SIG-M5 treated with dmso at 0.1 percent for 504 hours (cell line): ENCODE results near the gene NDUFAF2.
"Not testable (repeated sequence)": the region's sequence is repeated elsewhere in the genome, so short reads cannot be mapped to it uniquely, and the experiment has no call there.

ENCODE experiments used
- DNase-seq: peaks from one replicate; lab custom pipeline; 2025; ENCODE audit not compliant: unreplicated experiment; lab: John Stamatoyannopoulos, UW

NDUFAF2 gene

DNA sequence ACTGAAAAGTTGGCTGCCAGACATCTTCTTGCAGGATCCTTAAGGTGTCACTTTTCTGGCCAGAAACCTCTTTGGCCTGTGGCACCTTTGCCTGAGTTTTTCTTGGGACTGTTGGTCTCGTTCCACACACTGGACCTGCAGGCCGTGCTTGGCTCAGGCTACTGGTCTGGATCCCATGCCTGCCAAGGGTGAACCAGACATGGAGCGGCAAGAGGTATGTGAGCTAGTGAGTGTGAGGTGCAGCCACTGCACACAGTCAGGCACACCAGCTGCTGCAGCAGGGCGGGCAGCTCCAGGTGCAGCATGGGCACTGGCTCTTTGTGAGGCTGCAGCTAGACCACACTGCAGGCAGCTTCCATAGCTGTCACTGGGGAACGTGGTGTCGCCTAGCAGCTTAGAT, 47.9 kb downstream of the NDUFAF2 start:
- no peak for DNase-seq

DNA sequence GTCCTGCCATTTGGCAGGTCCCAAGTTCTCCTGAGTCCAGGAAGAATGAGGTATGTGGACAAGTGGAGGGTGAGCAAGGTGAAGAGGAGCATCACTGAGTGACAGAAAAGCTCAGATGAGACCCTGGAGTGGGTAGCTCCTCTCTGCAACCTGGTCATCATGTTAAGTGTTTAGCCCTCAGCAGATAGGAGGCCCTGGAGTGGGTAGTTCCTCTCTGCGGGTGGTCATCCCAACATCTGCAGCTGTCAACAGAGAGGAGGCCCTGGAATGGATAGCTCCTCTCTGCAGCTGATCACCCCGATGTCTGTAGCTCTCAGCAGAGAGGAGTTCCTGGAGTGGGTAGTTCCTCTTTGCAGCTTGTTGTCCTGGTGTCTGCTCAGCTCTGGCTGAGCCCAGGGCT, 48.4 kb downstream of the NDUFAF2 start:
- DNase-seq: no peak

DNA sequence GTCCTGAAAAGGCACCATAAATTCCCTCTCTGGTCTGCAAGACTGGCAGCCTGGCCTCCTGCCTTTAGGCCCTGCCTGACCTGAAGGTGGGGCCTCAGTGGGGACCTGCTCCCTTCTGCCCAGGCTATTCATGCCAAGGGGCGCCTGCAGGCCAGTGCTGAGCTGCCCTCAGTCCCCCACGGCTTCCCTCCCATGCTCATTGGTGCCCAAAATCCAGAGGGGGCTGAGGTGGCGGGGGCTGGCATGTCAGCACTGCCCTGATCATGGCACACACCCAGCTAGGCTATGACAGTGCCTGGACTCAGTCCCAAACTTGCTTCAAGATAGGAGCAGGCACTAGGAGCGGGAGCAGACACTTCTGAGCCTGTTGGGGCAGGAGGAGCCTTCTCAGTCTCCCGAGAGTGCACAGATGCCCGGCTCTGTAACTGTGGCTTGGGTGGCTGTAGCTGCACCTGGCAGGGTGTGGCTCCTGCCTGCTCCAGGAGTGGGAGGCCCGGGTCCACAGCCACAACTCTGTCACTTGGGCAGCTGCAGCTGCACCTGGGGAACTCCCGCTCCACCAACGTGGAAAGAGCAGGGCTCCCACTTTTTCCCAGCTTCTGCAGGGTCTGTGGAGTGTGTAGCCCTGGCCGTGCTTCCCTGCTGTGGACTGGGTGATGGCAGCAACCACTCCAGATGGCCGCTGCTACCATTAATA, 49.0 kb downstream of the NDUFAF2 start:
- no peak for DNase-seq

DNA sequence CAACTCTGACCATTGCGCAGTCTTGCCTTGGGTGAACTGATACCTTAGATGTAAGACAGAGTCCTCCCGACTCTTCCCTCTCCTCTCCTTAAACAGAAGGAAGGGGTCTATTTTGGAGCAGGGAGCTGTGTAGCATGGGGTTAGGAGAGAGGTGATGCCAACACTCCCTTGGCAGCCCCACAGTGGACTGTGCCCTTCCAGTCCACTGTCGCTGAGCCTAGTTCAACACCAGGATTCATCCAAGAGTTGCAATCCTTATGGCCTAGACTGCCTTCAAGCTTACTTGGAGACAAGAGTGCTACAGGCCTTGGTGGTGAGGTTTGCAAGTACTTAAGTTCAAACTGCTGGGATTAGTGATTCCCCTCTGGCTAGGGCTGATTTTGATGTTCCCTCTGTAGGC, 51.4 kb downstream of the NDUFAF2 start:
- DNase-seq: no peak

DNA sequence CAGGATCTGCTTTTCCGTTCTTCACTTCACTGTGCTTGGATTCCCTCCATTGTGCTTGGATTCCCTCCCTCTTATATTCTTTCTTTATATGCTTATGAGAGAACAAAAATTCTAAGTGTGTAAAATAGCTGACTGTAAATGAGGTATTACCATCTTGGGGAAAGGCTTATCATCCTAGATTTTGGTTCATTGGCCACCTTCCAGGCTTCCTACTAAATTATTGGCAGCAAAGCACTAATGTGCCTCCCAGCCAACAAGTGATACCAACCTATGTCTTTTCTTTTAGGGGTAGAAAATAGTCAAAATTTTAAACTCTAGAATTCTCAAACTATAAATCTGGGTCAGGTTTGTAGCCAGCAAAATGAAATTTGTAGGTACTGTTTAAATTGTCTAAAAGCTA, 52.7 kb downstream of the NDUFAF2 start:
- DNase-seq: no peak

DNA sequence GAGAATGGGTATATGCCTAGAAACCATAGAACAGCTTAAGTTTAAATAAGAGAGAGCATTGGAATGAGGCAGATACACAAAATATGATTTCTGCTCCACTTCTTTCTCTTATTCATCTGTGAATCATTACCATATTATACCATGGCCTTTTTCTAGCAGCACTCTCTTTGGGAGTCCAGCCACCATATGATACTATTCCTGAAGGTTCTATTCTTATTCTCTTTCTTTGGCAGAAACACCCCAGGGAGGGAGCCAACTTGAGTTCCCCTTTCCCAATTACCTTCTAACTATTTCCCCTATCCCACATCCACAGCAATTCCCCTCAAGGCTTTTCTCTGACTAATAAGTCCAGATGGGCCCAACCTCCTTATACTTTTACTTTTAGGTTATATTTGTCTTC, 55.9 kb downstream of the NDUFAF2 start:
- no peak for DNase-seq

DNA sequence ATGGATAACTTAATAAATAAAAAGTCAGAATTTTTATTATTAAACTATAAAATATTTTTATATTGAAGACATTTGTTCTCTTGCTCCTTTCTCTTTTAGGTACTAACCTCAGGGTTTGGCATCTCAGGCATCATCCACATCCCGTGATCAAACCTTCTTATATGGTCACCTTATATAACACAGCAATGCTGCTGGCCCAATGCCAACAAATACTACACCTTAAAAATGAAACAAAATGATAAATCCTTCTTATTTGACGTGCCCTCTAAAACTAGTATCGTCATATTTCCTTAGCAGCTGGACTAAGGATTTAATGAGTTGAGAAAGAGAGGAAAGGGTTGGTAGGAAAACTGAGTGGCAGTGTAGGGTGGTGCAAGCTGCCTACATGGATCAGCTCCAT, 56.6 kb downstream of the NDUFAF2 start:
- no peak for DNase-seq

DNA sequence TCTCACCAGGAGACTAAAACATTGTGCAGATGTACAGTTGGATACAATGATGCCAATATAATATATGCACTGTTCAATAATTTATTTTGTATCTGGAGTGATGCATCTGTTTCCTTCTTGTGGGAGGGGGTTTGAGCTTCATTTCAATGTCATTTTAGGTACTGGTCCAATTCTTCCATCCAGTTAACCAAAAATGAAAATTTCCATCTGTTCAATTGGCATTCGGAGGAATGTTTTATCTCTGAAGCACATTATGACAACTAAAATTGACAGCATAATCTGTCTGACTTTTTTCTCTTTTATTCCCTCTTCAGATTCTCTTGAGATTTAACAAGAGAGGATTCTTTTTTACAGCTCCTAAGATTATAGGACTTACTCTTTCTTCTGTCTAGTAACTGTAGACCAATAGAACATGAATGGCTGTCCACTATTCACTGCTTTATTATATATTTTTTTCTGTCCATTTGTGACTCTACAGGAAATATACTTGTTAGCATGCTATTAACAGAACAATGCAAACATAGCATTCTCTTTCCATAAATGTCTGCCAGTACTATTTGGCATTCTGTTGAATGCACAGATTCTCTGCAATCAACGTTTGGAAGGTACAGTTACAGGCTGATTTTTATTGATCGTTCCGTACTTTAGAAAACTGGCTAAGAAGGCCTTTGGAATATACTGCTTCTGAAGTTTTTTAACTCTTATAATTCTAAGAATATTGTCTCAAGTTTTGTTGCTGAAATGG, 57.8 kb downstream of the NDUFAF2 start:
- DNase-seq: no peak

DNA sequence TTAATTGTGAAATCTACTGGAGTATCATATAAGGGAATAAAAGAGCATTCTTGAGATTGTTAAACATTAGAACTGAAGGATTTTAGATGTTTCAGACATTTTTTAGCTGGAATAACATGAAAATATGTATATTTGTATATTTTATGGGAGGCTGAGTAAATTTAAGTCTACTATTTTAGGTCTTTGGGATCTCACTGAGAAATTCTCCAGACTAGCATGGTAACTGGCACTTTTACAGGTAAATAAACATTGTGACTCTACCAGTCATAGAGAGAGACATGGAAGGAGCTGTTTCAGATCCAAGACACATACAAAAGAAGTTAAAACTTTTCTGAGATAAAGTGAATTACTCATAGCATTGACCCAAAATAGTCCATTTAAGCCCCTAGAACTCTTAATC, 59.4 kb downstream of the NDUFAF2 start:
- DNase-seq: no peak

DNA sequence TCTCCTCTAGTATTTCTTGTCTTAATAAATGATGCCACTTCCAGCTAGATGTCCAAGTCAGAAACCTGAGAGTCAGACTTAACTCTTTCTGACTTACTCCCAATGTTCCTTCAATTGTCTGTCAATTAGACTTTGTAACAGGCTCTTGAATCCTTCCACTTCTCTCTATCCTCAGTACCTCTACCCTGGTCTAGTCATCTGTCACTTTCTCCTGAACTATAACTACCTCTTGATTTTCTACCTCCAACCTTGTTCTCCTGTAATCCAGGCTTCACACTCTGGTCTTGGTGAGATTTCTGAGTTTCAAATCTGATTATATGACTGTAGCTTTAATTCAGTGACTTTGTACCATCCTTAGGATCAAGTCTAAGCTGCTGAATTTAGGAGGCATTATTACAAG, 64.9 kb downstream of the NDUFAF2 start:
- no peak for DNase-seq

DNA sequence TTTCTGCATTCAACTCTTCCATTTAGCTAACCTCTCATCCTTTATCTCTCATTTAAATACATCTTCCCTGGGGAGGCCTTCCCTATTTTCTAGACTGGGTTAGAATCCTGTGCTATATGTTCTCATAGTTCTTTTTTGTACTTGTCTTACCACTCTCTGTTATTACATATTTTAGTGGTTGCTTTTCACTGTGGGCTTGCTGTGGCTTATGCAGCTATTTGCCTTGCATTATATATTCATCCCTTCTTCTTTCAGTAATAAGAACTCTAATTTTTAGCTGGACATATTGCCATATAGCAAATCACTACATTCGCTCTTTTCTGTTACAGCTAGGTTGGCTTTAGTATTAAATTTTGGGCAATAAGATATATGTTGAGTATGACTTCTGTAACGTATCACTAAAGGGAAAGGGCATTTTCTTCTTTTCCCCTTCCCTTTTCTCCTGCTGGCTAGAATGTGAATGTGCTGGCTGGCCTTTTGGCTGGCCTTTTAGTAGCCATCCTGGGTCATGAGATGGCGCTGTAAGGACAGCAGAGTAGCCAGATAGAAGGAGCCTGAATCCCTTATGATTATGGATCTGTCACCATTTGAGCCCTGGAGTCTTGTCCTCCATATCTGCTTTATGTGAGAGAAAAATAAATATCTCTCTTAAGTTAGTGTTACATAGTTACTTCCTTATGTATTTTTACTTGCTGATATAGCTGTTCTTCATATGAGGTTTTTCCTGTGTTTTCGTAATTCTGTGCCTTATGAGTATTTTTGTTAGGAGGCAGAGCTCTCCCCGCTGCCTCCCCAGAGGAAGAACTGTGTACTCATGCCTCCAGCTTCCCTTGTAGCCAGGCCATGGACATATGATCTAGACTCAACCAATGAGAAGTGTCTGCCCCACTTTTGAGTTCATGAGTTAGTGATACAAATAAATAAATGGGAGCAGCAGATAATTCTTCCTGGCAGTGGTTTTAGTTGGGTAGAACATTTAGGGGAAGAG, 65.8 kb downstream of the NDUFAF2 start:
- no peak for DNase-seq

DNA sequence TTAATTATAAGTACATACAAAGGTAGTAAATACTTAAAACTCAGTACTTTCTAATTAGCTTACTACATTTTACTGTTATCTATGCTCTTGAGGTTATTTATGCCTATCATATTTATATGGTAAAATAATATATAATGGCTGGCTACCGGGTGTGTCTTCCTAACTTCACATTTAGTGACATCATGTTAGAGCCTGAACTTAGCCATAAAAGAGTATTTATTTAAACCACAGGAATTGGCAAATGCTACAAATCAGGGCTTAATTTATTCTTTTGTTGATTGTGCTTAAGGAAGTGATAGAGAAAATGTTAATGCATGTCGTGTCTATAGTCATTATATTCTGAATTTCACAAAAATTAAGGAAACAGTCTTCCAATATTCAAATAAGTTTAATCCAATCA, 73.1 kb downstream of the NDUFAF2 start:
- DNase-seq: no peak

DNA sequence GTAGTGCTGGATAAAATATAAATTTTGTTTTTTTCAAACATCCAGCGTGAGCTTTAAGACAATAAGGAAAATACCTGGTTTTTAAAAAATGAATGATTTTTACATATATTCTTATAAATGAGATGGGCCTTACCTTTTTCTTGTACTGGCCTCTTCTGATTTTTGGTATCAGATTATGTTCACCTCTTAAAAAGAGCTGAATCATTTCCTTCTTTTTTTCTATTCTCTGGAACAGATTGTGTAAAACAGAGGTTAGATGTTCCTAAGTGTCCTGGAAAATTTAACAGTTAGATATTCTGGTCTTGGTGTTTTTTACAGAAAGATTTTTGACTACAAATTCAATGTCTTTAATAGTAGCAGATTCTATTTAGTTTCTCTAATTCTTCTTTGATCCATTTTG, 74.6 kb downstream of the NDUFAF2 start:
- DNase-seq: no peak

DNA sequence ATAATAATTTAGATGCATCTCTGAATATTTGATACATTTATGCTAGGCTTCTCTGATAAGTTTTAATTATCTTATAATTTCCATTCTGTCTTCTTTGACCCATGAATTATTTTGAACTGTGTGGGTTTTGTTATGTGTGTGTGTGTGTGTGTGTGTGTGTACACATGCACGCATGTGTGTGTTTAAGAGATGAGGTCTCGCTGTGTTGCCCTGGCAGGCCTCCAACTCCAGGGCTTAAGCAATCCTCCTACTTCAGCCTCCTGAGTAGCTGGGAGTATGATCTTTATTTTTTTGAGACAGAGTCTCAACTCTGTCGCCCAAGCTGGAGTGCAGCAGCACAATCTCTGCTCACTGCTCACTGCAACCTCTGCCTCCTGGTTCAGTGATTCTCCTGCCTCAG, 75.4 kb downstream of the NDUFAF2 start:
- no peak for DNase-seq

DNA sequence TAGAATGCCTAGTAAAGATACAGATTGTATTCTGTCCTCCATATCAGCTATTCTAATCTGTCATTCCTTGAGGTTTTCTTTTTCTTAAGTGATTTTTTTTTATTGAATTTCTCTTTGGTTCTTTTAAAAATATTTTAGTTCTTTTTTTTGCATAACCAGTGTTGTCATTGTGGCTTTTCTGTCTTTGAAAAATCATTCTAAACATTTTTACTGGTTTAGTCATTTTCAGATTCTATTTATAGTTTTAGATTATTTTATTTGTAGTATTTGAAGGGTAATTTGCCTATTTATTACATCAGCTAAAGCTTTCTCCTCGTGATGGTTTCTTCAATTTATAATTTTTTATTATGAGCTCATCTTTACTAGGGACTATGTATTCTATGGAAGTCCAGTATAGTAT, 78.1 kb downstream of the NDUFAF2 start:
- DNase-seq: no peak

DNA sequence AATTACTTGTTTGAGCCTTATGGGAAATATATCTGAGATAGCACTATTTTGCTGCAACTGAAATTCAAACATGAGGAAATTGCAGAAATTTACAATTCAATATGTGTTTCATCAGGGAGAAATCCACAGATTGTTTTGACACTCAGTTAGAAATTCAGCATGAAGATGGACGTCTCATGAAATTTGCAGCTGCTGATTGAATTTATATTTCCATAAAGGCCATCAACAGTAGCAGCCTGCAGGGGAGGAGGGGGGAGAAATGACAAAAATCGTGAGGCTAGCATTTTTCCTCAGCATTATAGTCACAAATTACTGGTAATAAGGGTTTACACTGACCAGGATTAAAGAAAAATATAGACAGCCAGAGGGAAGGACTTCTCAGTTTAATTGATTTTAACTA, 81.0 kb downstream of the NDUFAF2 start:
- DNase-seq: no peak

DNA sequence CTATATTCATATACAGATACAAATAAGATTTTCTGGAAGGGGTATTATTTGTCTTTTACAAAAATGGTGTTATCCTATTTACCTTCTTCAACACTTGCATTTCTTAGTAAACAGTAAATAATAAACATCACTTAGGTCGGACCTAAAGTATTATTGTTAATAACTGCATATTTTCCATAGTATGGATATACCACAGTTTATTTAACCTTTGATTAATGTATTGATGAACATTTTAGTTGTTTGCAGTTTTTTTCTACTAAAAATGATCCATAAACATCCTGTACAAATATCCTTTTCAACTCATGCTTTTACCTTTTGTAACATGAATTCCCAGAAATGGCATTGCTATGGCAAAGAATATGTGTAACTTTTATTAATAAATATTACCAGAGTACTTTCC, 83.4 kb downstream of the NDUFAF2 start:
- DNase-seq: no peak

DNA sequence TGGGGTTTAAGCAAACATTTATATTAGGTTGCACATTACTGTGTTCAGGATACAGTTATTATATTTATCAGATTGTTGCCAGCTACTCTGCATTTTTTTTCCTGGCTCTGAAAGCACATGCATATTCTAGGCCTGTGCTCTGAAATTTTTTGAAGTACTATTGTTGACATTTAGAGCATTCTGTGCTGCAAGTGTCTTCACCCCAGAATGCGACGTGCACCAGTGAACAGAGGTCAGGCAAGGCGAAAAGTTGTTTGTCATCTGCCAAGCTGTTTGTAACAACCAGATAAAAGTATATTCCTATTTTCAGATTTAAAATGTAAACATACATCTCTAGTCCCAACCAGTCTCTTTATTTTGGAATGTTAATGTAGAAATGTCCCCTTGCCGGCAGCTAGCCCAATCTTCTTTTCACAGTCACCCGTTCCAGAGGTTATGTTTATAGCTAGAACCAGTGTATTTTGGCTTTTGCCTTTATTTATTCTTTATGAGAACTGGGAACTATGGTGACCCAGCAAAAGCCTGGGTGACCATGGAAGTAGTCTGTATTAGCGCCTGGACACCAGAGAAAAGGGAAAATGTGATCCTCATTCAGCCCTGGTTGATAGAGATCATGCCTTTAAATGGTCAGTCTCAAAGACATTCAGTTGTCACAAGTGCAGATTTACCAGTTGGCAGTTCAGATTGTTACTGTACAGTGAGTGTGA, 84.6 kb downstream of the NDUFAF2 start:
- DNase-seq: no peak

DNA sequence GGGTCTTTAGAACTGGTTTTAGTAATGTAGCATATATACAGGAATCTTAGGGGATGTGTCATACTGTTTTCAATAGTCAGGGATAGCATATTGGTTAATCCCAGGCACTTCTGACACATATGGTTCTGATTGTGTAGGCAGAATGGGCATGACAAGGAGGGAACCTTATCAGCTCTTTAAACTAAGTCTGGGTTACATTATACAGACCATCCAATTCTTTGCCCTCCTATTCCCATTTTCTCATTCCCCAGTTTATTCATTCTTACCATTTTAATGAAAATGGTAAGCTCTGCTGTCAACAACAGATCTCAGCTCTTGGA, 85.1 kb downstream of the NDUFAF2 start:
- no peak for DNase-seq

DNA sequence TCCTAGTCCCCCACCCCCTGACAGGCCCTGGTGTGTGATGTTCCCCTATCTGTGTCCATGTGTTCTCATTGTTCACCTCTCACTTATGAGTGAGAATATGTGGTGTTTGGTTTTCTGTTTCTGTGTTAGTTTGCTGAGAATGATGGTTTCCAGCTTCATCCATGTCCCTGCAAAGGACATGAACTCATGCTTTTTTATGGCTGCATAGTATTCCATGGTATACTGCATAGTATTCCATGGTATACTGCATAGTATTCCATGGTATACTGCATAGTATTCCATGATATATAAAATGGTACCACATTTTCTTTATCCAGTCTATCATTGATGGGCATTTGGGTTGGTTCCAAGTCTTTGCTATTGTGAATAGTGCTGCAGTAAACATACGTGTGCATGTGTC, 86.3 kb downstream of the NDUFAF2 start:
- not testable (repeated sequence) for DNase-seq

DNA sequence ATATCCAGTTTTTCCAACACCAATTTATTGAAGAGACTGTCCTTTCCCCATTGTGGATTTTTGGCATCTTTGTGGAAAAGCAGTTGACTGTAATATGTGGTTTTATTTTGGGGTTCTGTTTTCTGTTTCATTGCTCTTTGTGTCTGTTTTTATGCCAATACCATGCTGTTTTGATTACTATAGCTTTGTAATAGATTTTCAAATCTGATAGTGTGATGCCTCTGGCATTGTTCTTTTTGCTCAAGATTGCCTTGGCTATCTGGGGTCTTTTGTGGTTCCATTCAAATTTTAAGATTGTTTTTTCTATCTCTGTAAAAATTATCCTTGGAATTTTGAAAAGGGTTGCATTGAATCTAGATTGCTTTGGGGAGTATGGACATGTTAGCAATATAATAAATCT, 99.5 kb downstream of the NDUFAF2 start:
- DNase-seq: no peak
